GM19240 (cell line): ENCODE measurements around the gene ANKRD66.

Experiments used
- DNase-seq: peaks from one replicate; pipeline ENCODE4 v3.0.0; 2011; ENCODE audit warnings: low spot score; ENCODE audit not compliant: insufficient read length

Gene ANKRD66

GRCh38 chr6:46789434-46790354, 43.0 kb downstream of the ANKRD66 start:
- no peak for DNase-seq

DNA sequence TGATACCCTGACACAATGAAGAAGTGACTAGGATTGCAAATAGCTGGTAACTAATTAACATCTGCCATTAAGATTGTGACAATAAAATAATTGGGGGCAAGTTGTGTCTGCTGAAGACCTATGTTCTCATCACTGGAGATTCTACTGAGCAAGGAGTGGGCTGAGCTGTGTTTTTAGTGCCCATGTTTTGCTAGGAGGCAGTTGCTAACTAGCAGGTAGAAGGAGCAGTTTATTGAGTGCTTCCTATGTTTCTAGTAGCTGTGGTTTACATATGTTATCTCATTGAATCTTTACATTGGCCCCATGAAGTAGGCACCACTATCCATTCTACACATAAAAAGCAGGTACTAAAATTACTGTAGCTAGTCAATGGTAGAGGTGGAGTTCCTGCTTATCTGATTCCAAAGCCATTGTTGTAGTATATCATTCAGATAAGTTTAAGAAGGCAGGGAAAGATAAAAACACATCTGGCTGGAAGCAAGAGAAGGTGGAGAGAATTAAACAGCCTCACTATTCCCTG, 43.7 kb downstream of the ANKRD66 start:
- no peak for DNase-seq

GRCh38 chr6:46792635-46793034, 45.9 kb downstream of the ANKRD66 start:
- DNase-seq, result no peak

DNA sequence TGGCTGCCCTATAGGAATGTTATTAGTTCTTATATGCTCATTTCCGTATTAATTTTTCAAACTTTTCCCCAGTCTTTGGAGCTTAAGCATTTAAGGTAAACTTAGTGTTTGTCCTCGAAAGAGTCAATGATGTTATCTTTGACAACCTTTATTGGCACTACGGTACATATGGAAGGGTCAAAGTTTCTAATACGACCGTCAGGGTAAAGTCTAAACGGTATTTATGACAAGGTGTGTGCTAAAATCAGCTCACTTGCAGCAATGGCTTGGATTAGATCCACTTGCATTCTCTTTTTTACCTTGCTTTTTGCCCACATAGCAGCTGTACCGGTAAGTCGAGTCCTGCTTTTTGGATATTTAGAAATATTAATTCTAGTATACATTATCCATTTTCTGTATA, 46.4 kb downstream of the ANKRD66 start, which contains the start of gene MEP1A:
Gene MEP1A, plus strand, starts transcription at position 252 of the 400 bp plus-strand sequence. Its CDS starts 10 bp downstream, at position 262.
- DNase-seq, result no peak

GRCh38 chr6:46794068-46794467, 47.3 kb downstream of the ANKRD66 start:
- DNase-seq, result no peak

GRCh38 chr6:46795816-46796215, 49.1 kb downstream of the ANKRD66 start:
- no peak for DNase-seq

- DNase-seq, result no peak
Measured at GRCh38 chr6:46796848-46797580, 50.3 kb downstream of the ANKRD66 start.

GRCh38 chr6:46799657-46800056, 52.9 kb downstream of the ANKRD66 start:
- no peak for DNase-seq

DNA sequence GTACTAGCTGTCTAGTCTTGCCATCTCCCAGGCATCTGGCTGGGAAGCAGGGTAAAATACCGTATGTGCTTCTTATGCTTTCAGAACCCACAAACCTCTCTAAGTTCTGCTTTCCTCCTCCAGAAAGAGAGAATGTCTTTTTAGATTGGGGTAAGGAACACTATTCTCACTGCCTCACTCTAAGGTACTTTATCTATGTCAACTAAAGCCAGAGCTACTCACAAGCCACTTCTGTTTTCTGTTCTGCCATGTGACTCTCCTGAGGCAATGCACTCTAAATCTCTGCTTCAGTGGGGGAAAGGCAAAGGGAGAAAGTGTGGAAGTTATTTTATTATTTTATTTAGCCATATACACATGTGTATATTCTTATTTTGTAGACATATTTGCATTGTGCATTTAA, 62.1 kb downstream of the ANKRD66 start:
- DNase-seq, result no peak
